Esophagus muscularis mucosa (tissue), 4 donors: ENCODE results near the gene NDUFS8. TPM values are rescaled to one million over a fixed set of nuclear protein-coding genes. Genes with fewer than 3 reads are reported as not detected.
"Not testable (repeated sequence)": the region's sequence is repeated elsewhere in the genome, so short reads cannot be mapped to it uniquely, and the experiment has no call there.

Source experiments
- DNase-seq: peaks from one replicate; pipeline ENCODE4 v3.0.0-alpha.2; 2017; ENCODE audit errors: extremely low spot score
- H3K27ac ChIP-seq, 4 donors: fragments of 200-600 bp; sonication (generic); replicated peaks in 1 of 4; 1 replicate in 3 of 4; 2 replicates in 1 of 4; pipeline ENCODE4 v1.5.1; 2016 to 2019; ENCODE audit warnings: mild to moderate bottlenecking in 1 of 4
- H3K27me3 ChIP-seq, 4 donors: fragments of 200-600 bp; sonication (generic); one replicate each; pipeline versions ENCODE4 v1.5.1 to v1.6.0; 2016 to 2019
- H3K36me3 ChIP-seq, 4 donors: fragments of 200-600 bp; sonication (generic); one replicate each; pipeline ENCODE4 v1.5.1; 2016 to 2019
- H3K4me1 ChIP-seq, 4 donors: fragments of 200-600 bp; sonication (generic); one replicate each; pipeline ENCODE4 v1.5.1; 2016 to 2019
- H3K4me3 ChIP-seq, 4 donors: fragments of 200-600 bp; sonication (generic); 1 replicate in 2 of 4; 2 replicates in 2 of 4; pipeline ENCODE4 v1.5.1; 2016 to 2019; ENCODE audit warnings: mild to moderate bottlenecking in 4 of 4, moderate library complexity in 1 of 4
- H3K9me3 ChIP-seq, 4 donors: fragments of 200-600 bp; sonication (generic); 1 replicate in 3 of 4; 2 replicates in 1 of 4; pipeline ENCODE4 v1.5.1; 2016 to 2019
- EP300 ChIP-seq: sonication (generic); formaldehyde crosslinking; IDR thresholded peaks from one replicate; pipeline ENCODE4 v1.6.1; 2017; ENCODE audit warnings: antibody characterized with exemption
- POLR2A ChIP-seq: fragments of 450-650 bp; IDR thresholded peaks from one replicate; pipeline ENCODE4 v1.6.1; 2017; ENCODE audit warnings: antibody characterized with exemption, moderate library complexity, mild to moderate bottlenecking, low read depth
- POLR2AphosphoS5 ChIP-seq, 2 donors: sonication (generic); formaldehyde crosslinking; IDR thresholded peaks; one replicate each; pipeline ENCODE4 v1.6.1; 2017; ENCODE audit warnings: antibody characterized with exemption in 2 of 2
- WGBS: methylation state at CpG from one replicate; pipeline ENCODE4 v1.1.5; 2018; 5-methylcytosine and 5-hydroxymethylcytosine counted together
- intact Hi-C: fragments of 100-400 bp; cut with DNase I; formaldehyde crosslinking; loops from one replicate; pipeline ENCODE4 v1.15.1; 2023
- total RNA-seq, 4 donors: library from RNA; depleted of rRNA; stranded (reverse); fragments of >200 nt; gene quantifications; one replicate each; pipeline versions ENCODE4 v1.1.0 to v1.2.1, GENCODE V29; 2016
- TF ChIP-seq, protein P1 (sequence below), 3 experiments: fragments of 200-600 bp in 2 of 3; fragments of 450-650 bp in 1 of 3; sonication (generic) in 2 of 3; IDR thresholded peaks; one replicate each; pipeline ENCODE4 v1.5.1; 2017 to 2019; ENCODE audit warnings: antibody characterized with exemption in 3 of 3, mild to moderate bottlenecking in 2 of 3, moderate library complexity in 1 of 3

The NDUFS8 gene
- total RNA-seq, 4 donors from 2014 or later, result 178 to 271 (median 198) TPM

DNA sequence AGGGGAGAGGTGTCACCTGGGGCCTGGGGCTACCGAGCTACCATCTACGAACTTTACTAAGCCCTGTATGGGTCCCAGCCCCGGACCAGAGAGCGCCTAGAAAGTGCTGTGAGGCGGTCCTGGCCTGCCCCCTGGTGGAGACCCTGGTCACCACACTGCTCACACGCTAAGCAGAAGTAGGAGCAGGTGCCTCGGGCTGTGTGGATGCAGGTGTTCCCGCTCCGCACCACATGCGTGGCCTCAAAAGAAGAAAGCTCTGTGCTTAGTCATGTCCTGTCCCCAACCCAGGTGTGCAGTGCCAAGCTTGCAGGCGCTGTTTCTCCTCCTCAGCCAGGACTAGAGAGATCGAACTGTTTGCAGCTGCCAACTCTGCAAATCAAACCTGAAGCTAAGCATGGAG, 36.7 kb upstream of the NDUFS8 start:
- H3K27ac ChIP-seq, intact Hi-C loops, DNase-seq, H3K9me3 ChIP-seq, H3K4me3 ChIP-seq: not testable (repeated sequence)
- 40% methylated on average over 7 of the region's 12 CpGs for WGBS
- TF ChIP-seq, protein P1, sequence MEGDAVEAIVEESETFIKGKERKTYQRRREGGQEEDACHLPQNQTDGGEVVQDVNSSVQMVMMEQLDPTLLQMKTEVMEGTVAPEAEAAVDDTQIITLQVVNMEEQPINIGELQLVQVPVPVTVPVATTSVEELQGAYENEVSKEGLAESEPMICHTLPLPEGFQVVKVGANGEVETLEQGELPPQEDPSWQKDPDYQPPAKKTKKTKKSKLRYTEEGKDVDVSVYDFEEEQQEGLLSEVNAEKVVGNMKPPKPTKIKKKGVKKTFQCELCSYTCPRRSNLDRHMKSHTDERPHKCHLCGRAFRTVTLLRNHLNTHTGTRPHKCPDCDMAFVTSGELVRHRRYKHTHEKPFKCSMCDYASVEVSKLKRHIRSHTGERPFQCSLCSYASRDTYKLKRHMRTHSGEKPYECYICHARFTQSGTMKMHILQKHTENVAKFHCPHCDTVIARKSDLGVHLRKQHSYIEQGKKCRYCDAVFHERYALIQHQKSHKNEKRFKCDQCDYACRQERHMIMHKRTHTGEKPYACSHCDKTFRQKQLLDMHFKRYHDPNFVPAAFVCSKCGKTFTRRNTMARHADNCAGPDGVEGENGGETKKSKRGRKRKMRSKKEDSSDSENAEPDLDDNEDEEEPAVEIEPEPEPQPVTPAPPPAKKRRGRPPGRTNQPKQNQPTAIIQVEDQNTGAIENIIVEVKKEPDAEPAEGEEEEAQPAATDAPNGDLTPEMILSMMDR (IDR thresholded peaks at IDR 0.05), result peak; percentile 39 to 56 (median 39)
- Histone ChIP-seq H3K36me3 (peaks cover 0 to 14% (median 0%) of the 10 kb centered on the region in 4 donors), H3K4me1 (peaks cover 8 to 13% (median 12%) of the 10 kb centered on the region in 4 donors), H3K27me3 (peaks cover 0 to 35% (median 5%) of the 10 kb centered on the region in 4 donors)

DNA sequence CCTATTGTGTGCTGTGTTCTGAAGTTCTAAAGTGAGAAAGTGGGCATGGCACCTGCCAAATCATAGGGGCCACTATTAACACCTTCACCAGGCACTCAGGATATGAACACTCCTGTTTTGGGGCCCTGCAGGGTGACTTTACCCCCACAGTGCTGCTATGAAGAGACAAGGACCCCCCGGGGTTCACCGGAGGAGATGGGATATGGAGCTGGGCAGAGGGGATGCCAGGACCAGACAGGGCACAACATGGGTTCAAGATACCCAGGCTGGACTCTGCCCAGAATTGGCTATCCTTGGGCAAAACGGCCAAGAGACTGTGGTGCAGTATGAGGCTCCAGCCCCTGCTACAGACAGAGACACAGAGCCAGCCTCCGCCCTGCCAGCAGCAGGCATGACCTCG, 36.1 kb upstream of the NDUFS8 start:
- Histone ChIP-seq H3K4me1 (peaks cover 8 to 13% (median 12%) of the 10 kb centered on the region in 4 donors), H3K36me3 (peaks cover 0 to 14% (median 0%) of the 10 kb centered on the region in 4 donors), H3K27me3 (peaks cover 0 to 35% (median 5%) of the 10 kb centered on the region in 4 donors)
- H3K4me3 ChIP-seq, H3K9me3 ChIP-seq, intact Hi-C loops, H3K27ac ChIP-seq, DNase-seq: not testable (repeated sequence)
- 93% methylated on average over 3 of the region's 5 CpGs for WGBS

DNA sequence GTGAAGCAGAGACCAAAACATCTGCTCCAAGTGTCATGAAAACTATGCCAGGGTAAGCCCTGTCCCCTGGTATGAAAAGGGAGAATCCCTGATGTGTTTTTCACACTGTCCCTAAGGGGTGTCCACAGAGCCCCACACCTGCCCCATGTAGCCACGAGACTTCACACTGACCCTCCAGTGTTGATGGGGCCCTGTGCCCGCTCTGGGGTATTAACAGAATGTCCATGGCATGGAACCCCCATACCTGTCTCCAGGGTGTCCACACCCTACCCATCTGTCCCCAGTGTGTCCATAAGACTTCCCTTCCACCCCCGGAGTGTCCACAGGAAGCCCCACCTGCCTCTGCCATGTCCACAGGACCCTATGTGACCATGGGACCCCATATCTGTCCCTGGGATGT, 35.4 kb upstream of the NDUFS8 start:
- Histone ChIP-seq H3K4me1 (peaks cover 8 to 13% (median 12%) of the 10 kb centered on the region in 4 donors), H3K36me3 (peaks cover 0 to 14% (median 0%) of the 10 kb centered on the region in 4 donors), H3K27me3 (peaks cover 0 to 30% (median 5%) of the 10 kb centered on the region in 4 donors)
- intact Hi-C loops, H3K27ac ChIP-seq, DNase-seq, H3K9me3 ChIP-seq, H3K4me3 ChIP-seq: not testable (repeated sequence)
- 100% methylated on average over 1 of the region's 3 CpGs for WGBS

DNA sequence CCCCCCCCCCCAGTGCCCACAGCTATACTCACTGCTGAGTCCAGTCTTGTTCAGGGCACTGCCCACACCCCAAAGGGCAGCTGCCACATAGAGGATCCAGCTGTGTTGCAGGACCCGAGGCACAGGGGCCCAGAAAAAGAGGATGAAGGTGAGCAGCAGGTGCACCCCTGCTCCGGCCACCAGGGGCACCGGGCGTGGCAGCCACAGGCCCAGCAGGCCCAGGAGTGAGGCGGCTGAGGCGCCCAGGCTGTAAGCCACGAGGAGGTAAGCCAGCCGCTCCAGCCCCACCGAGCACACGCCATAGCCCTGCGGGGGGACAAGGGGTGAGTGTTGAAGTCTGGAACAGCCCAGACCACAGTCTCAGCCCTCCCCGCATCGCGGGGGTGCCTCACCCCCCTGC, 34.9 kb upstream of the NDUFS8 start:
- Histone ChIP-seq H3K36me3 (peaks cover 0 to 14% (median 0%) of the 10 kb centered on the region in 4 donors), H3K27me3 (peaks cover 0 to 28% (median 5%) of the 10 kb centered on the region in 4 donors), H3K4me1 (peaks cover 8 to 13% (median 12%) of the 10 kb centered on the region in 4 donors)
- intact Hi-C loops, H3K4me3 ChIP-seq, H3K9me3 ChIP-seq, DNase-seq, H3K27ac ChIP-seq: not testable (repeated sequence)
- 88% methylated on average over 14 of the region's 14 CpGs for WGBS

DNA sequence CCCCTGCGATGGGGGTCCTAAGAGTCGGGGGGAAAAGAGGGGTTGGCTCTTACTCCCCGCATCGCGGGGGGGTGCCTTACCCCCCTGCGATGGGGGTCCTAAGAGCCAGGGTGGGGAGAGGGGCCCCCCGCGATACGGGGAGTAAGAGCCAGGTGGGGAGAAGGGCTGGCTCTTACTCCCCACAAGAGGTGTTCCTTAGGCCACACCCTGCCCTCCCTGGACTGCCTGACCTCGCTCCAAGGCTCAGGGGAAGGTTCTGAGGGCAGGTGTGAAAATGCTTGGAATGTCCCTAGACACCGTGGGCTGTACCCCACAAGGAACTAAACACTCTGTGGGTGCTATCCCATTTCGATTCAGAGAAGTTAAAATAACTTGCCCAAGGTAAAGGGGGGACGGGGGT, 34.4 kb upstream of the NDUFS8 start:
- intact Hi-C loops, result no loop called here
- Histone ChIP-seq H3K4me3 (no peak overlapping the region), H3K36me3 (peaks cover 0 to 14% (median 0%) of the 10 kb centered on the region in 4 donors), H3K9me3 (no peaks in the 10 kb centered on the region), H3K4me1 (peaks cover 6 to 9% (median 8%) of the 10 kb centered on the region in 4 donors), H3K27ac (no peak overlapping the region), H3K27me3 (peaks cover 0 to 24% (median 4%) of the 10 kb centered on the region in 4 donors)
- no peak for DNase-seq
- TF ChIP-seq POLR2AphosphoS5 (IDR thresholded peaks at IDR 0.05), result no peak
- no peak for TF ChIP-seq EP300
- TF ChIP-seq POLR2A, result no peak
- TF ChIP-seq, protein P1 (IDR thresholded peaks at IDR 0.05), result no peak
- WGBS, result 97% methylated on average over 11 of the region's 13 CpGs

DNA sequence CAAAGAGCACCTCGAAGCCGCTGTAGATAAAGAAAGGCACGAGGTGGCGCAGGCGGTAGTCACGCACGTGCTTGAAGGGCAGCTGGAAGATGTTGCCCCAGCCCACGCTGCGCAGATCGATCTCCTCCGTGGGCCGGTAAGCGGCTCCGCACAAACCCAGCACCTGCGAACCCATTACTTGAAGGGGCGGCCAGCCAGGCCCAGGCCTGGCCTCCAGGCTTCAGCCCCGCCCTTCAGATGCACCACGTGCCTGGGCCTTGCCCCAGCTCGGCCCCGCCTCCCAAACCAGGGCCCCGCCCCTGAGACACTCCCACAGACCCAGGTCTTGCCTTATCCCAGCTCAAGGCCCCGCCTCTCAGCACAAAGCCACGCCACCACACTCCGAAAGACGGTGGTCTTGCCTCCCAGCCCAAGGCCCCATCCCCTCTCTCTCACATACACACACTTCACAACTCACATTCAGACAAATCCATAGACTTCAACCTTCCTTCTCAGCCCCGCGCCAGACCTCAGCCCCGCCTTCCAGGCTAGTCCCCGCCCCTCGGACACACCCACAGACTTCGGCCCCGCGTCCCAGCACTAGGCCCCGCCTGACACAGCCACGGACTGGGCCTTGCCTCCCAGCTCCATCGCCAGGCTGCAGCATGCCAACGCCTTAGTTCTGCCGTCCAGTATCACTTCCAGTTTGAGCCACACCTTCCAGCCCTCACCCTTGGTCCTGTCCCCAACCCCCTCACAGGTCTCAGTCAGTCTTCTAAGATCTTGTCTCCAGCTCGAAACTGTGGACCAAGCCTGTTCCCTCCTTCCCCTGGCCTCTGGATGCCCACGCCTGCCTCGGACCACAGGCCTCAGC, 33.6 kb upstream of the NDUFS8 start:
- no peak overlapping the region for H3K27ac ChIP-seq
- H3K36me3 ChIP-seq, result peaks cover 0 to 14% (median 0%) of the 10 kb centered on the region in 4 donors
- H3K9me3 ChIP-seq, result no peaks in the 10 kb centered on the region
- H3K4me1 ChIP-seq, result peaks cover 0 to under 1% (median under 1%) of the 10 kb centered on the region in 4 donors
- DNase-seq, result no peak
- intact Hi-C loops, result no loop called here
- H3K27me3 ChIP-seq, result peaks cover 0 to 16% (median under 1%) of the 10 kb centered on the region in 4 donors
- WGBS, result 68% methylated on average over 39 of the region's 41 CpGs
- H3K4me3 ChIP-seq, result no peak overlapping the region
- TF ChIP-seq POLR2A, result no peak
- no peak for TF ChIP-seq EP300
- TF ChIP-seq, protein P1 (IDR thresholded peaks at IDR 0.05), result no peak
- TF ChIP-seq POLR2AphosphoS5 (IDR thresholded peaks at IDR 0.05), result no peak
